Measurements from ENCODE around the gene NPFF. TPM values are rescaled to one million over a fixed set of nuclear protein-coding genes. Genes with fewer than 3 reads are reported as not detected.

Gene NPFF
- total RNA-seq, 2 donors from 2014 or later, result not detected

- WGBS, 2 donors, result 79 to 84% methylated on average over 13 to 14 of the region's 14 CpGs
- H3K4me3 ChIP-seq, result no peak overlapping the region
- TF ChIP-seq POLR2A (IDR thresholded peaks at IDR 0.05), result no peak
- TF ChIP-seq CTCF (IDR thresholded peaks at IDR 0.05), result no peak
- ATAC-seq (no peak), DNase-seq (no peak)
- intact Hi-C loops (cut with DNase I), result loop anchor here (10.0 kb wide), 1 partner anchor 149 kb away; no protein-coding TSS in a partner anchor
- H3K9me3 ChIP-seq, result no peaks in the 10 kb centered on the region
- peaks cover 0 to 4% of the 10 kb centered on the region in 2 donors for H3K36me3 ChIP-seq (replicated peaks in 1 of 2; ENCODE audit: insufficient read depth in 1 of 2, low read depth in 2 of 2)
- peak overlapping the region in 2 of 4 donors; percentile 98 to 99 for H3K27ac ChIP-seq
- peaks cover 43% of the 10 kb centered on the region for H3K4me1 ChIP-seq
- H3K27me3 ChIP-seq, result no peaks in the 10 kb centered on the region
These were observed 3.0 kb downstream of the NPFF start for GRCh38 chr12:53504004-53504920.

- Histone ChIP-seq H3K4me1 (peaks cover 38% of the 10 kb centered on the region), H3K27ac (peak overlapping the region in 3 of 4 donors; percentile 93 to 99 (median 98))
These were observed 4.1 kb downstream of the NPFF start for GRCh38 chr12:53502983-53503728.

GRCh38 chr12:53502331-53502730, 5.0 kb downstream of the NPFF start:
- intact Hi-C loops (cut with DNase I), result loop anchor here (10.0 kb wide), 1 partner anchor 148 kb away; no protein-coding TSS in a partner anchor
- ATAC-seq, result no peak
- Histone ChIP-seq H3K4me1 (peaks cover 38% of the 10 kb centered on the region), H3K9me3 (no peaks in the 10 kb centered on the region), H3K27me3 (no peaks in the 10 kb centered on the region), H3K4me3 (no peak overlapping the region), H3K36me3 (replicated peaks in 1 of 2; ENCODE audit: insufficient read depth in 1 of 2, low read depth in 2 of 2) (peaks cover 0 to 4% of the 10 kb centered on the region in 2 donors), H3K27ac (peak overlapping the region in 3 of 4 donors; percentile 93 to 99 (median 98))
- TF ChIP-seq CTCF (IDR thresholded peaks at IDR 0.05), result no peak
- WGBS, 2 donors, result 51 to 58% methylated on average over 9 of the region's 9 CpGs
- no peak for DNase-seq

More at GRCh38 chr12:53502983-53503728, 4.1 kb downstream of the NPFF start:
- Histone ChIP-seq H3K36me3 (replicated peaks in 1 of 2; ENCODE audit: insufficient read depth in 1 of 2, low read depth in 2 of 2) (peaks cover 0 to 4% of the 10 kb centered on the region in 2 donors), H3K9me3 (no peaks in the 10 kb centered on the region), H3K4me3 (no peak overlapping the region), H3K27me3 (no peaks in the 10 kb centered on the region)
- ATAC-seq (no peak), DNase-seq (no peak)
- WGBS, 2 donors, result 69 to 75% methylated on average over 7 to 10 of the region's 10 CpGs
- intact Hi-C loops (cut with DNase I), result loop anchor here (10.0 kb wide), 1 partner anchor 148 kb away; no protein-coding TSS in a partner anchor
- TF ChIP-seq CTCF (IDR thresholded peaks at IDR 0.05) (no peak), POLR2A (IDR thresholded peaks at IDR 0.05) (no peak)

- peak overlapping the region; percentile 93 to 99 (median 96) for H3K27ac ChIP-seq
- no peak for DNase-seq
- intact Hi-C loops (cut with DNase I), result loop anchor here (10.0 kb wide), 1 partner anchor 147 kb away; no protein-coding TSS in a partner anchor
These were observed 5.6 kb downstream of the NPFF start for GRCh38 chr12:53501615-53502181.

More at GRCh38 chr12:53501615-53502181, 5.6 kb downstream of the NPFF start:
- Histone ChIP-seq H3K36me3 (replicated peaks in 1 of 2; ENCODE audit: insufficient read depth in 1 of 2, low read depth in 2 of 2) (no peaks in the 10 kb centered on the region), H3K4me3 (peak overlapping the region; percentile 53 to 60), H3K27me3 (no peaks in the 10 kb centered on the region), H3K9me3 (no peaks in the 10 kb centered on the region), H3K4me1 (peaks cover 38% of the 10 kb centered on the region)
- no peak for TF ChIP-seq POLR2A (IDR thresholded peaks at IDR 0.05)
- TF ChIP-seq CTCF (IDR thresholded peaks at IDR 0.05), result no peak
- no peak for ATAC-seq
- WGBS, 2 donors, result 51 to 64% methylated on average over 5 to 10 of the region's 10 CpGs

All from body of pancreas (tissue), 4 donors.